Esophagus muscularis mucosa (tissue), 4 donors: ENCODE results near the gene SERTAD2.

Experiments used
- EP300 ChIP-seq: sonication (generic); formaldehyde crosslinking; IDR thresholded peaks from one replicate; pipeline ENCODE4 v1.6.1; 2017; ENCODE audit warnings: antibody characterized with exemption
- POLR2AphosphoS5 ChIP-seq, 2 donors: sonication (generic); formaldehyde crosslinking; IDR thresholded peaks; one replicate each; pipeline ENCODE4 v1.6.1; 2017; ENCODE audit warnings: antibody characterized with exemption in 2 of 2
- TF ChIP-seq, protein P1 (sequence below), 3 experiments: fragments of 200-600 bp in 2 of 3; fragments of 450-650 bp in 1 of 3; sonication (generic) in 2 of 3; IDR thresholded peaks; one replicate each; pipeline ENCODE4 v1.5.1; 2017 to 2019; ENCODE audit warnings: antibody characterized with exemption in 3 of 3, mild to moderate bottlenecking in 2 of 3, moderate library complexity in 1 of 3

DNA sequence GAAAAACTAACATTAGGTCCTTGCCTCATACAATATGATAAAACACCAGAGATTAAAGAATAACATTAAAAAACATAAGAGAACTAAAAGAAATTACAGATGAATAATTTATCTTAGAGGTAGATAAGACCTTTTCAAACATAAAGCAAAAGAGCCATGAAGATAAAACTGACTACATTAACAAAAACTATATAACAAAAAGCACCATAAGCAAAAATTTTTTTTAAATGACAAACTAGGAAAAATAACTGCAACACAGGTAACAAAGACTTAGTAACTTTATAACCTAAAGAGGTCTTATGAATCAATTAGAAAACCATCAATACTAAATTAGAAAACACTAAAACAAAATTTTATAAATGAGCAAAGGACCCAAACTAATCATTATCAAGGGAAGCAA is 16.3 kb upstream of the SERTAD2 start:
- TF ChIP-seq, protein P1, sequence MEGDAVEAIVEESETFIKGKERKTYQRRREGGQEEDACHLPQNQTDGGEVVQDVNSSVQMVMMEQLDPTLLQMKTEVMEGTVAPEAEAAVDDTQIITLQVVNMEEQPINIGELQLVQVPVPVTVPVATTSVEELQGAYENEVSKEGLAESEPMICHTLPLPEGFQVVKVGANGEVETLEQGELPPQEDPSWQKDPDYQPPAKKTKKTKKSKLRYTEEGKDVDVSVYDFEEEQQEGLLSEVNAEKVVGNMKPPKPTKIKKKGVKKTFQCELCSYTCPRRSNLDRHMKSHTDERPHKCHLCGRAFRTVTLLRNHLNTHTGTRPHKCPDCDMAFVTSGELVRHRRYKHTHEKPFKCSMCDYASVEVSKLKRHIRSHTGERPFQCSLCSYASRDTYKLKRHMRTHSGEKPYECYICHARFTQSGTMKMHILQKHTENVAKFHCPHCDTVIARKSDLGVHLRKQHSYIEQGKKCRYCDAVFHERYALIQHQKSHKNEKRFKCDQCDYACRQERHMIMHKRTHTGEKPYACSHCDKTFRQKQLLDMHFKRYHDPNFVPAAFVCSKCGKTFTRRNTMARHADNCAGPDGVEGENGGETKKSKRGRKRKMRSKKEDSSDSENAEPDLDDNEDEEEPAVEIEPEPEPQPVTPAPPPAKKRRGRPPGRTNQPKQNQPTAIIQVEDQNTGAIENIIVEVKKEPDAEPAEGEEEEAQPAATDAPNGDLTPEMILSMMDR (IDR thresholded peaks at IDR 0.05), result no peak
- TF ChIP-seq POLR2AphosphoS5 (IDR thresholded peaks at IDR 0.05) (no peak), EP300 (no peak)
